Measurements from ENCODE around the gene GAS7. TPM values are rescaled to one million over a fixed set of nuclear protein-coding genes. Genes with fewer than 3 reads are reported as not detected.
A peak's percentile ranks its signal among the peaks of the same experiment; 100 is the strongest.

Gene GAS7
- total RNA-seq, 1 experiment from 2014 or later, result 12.3 TPM

GRCh38 chr17:10215286-10215685, 16.9 kb upstream of the GAS7 start (continued):
- TF ChIP-seq AR (CRISPR knock-in tag; IDR thresholded peaks at IDR 0.05), result no peak
- no peak for TF ChIP-seq CBFB (CRISPR knock-in tag; IDR thresholded peaks at IDR 0.05; ENCODE audit: low read depth)
- TF ChIP-seq, protein P1, sequence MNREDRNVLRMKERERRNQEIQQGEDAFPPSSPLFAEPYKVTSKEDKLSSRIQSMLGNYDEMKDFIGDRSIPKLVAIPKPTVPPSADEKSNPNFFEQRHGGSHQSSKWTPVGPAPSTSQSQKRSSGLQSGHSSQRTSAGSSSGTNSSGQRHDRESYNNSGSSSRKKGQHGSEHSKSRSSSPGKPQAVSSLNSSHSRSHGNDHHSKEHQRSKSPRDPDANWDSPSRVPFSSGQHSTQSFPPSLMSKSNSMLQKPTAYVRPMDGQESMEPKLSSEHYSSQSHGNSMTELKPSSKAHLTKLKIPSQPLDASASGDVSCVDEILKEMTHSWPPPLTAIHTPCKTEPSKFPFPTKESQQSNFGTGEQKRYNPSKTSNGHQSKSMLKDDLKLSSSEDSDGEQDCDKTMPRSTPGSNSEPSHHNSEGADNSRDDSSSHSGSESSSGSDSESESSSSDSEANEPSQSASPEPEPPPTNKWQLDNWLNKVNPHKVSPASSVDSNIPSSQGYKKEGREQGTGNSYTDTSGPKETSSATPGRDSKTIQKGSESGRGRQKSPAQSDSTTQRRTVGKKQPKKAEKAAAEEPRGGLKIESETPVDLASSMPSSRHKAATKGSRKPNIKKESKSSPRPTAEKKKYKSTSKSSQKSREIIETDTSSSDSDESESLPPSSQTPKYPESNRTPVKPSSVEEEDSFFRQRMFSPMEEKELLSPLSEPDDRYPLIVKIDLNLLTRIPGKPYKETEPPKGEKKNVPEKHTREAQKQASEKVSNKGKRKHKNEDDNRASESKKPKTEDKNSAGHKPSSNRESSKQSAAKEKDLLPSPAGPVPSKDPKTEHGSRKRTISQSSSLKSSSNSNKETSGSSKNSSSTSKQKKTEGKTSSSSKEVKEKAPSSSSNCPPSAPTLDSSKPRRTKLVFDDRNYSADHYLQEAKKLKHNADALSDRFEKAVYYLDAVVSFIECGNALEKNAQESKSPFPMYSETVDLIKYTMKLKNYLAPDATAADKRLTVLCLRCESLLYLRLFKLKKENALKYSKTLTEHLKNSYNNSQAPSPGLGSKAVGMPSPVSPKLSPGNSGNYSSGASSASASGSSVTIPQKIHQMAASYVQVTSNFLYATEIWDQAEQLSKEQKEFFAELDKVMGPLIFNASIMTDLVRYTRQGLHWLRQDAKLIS (CRISPR knock-in tag; IDR thresholded peaks at IDR 0.05; ENCODE audit: borderline replicate concordance), result no peak
- TF ChIP-seq, protein P2, sequence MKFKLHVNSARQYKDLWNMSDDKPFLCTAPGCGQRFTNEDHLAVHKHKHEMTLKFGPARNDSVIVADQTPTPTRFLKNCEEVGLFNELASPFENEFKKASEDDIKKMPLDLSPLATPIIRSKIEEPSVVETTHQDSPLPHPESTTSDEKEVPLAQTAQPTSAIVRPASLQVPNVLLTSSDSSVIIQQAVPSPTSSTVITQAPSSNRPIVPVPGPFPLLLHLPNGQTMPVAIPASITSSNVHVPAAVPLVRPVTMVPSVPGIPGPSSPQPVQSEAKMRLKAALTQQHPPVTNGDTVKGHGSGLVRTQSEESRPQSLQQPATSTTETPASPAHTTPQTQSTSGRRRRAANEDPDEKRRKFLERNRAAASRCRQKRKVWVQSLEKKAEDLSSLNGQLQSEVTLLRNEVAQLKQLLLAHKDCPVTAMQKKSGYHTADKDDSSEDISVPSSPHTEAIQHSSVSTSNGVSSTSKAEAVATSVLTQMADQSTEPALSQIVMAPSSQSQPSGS (CRISPR knock-in tag; IDR thresholded peaks at IDR 0.05; ENCODE audit: borderline replicate concordance, low read depth), result no peak
- TF ChIP-seq NFATC4 (CRISPR knock-in tag; IDR thresholded peaks at IDR 0.05), result no peak
- no peak for TF ChIP-seq FOXP1 (CRISPR knock-in tag; IDR thresholded peaks at IDR 0.05; ENCODE audit: borderline replicate concordance)
- TF ChIP-seq TEAD4 (CRISPR knock-in tag; IDR thresholded peaks at IDR 0.05), result no peak
- no peak for TF ChIP-seq SP1 (CRISPR knock-in tag; conservative IDR thresholded peaks at IDR 0.05)
- TF ChIP-seq ZNF263 (CRISPR knock-in tag; IDR thresholded peaks at IDR 0.05; ENCODE audit: low read depth), result no peak

DNA sequence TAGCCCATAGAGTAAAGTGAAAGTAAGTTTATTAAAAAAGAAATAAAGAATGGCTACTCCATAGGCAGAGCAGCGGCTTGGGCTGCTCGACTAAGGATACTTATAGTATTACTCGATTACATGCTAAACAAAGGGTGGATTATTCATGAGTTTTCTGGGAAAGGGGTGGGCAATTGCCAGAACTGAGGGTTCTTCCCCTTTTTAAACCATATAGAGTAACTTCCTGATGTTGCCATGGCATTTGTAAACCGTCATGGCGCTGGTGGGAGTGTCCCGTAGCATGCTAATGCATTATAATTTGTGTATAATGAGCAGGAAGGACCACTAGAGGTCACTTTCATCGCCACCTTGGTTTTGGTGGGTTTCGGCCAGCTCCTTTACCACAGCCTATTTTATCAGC, 13.3 kb upstream of the GAS7 start:
- ATAC-seq (no peak), DNase-seq (ENCODE audit: low spot score) (no peak)
- peaks cover 42% of the 10 kb centered on the region for H3K4me1 Mint-ChIP-seq
- no peak for TF ChIP-seq ZNF232 (CRISPR knock-in tag; IDR thresholded peaks at IDR 0.05)
- CTCF ChIA-PET, result interaction anchor here (0.5 to 2.3 kb wide), 4 partner anchors 13 to 622 kb away, joined by 3 to 7 read pairs (median 3); partner anchors contain the start of gene GAS7
- H3K9me3 Mint-ChIP-seq, result peaks cover 7% of the 10 kb centered on the region; the same call in 1 of the 2 replicates
- no peak overlapping the region for H3K27ac Mint-ChIP-seq
- H3K36me3 Mint-ChIP-seq, result no peaks in the 10 kb centered on the region
- no peaks in the 10 kb centered on the region; the same call in 1 of the 2 replicates for H3K27me3 Mint-ChIP-seq (ENCODE audit: low read depth)
- H3K4me3 Mint-ChIP-seq, result no peak overlapping the region
- POLR2A ChIA-PET, result no interaction called here

DNA sequence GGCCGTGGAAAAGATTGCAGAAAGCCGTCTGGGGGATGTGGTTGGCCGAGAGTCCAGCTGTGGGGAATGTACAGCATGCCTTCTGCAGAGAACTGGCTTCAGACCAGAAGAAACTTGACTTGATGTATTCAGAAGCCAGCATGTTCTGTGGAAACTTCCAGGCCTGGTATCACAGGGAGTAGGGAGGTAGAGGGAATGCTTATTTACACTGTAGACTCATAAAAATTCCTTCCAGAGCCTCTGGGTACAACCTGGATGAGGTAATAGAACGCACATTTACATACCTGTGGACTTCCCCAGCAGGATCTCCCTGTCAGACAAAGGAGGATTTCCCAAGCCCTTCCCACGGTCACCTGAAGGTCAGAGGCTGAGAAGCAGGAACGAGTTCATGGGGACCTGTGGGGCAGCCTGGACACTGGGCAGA, 11.8 kb upstream of the GAS7 start:
- H3K4me1 Mint-ChIP-seq, result peaks cover 28% of the 10 kb centered on the region
- no peaks in the 10 kb centered on the region; the same call in 1 of the 2 replicates for H3K27me3 Mint-ChIP-seq (ENCODE audit: low read depth)
- no peak for TF ChIP-seq NR2C2 (CRISPR knock-in tag; IDR thresholded peaks at IDR 0.05)
- peak; percentile 49; the same call in 1 of the 2 replicates for TF ChIP-seq ESRRA (CRISPR knock-in tag; IDR thresholded peaks at IDR 0.05; ENCODE audit: borderline replicate concordance)
- peak overlapping the region; percentile 27; the same call in 1 of the 2 replicates for H3K27ac Mint-ChIP-seq
- no peak overlapping the region for H3K4me3 Mint-ChIP-seq
- DNase-seq (ENCODE audit: low spot score) (peak; percentile 53), ATAC-seq (peak; percentile 93)
- POLR2A ChIA-PET, result no interaction called here
- CTCF ChIA-PET, result interaction anchor here (0.6 to 2.3 kb wide), 2 partner anchors 17 to 86 kb away, joined by 3 to 7 read pairs; no protein-coding TSS in a partner anchor
- H3K9me3 Mint-ChIP-seq, result peaks cover 18% of the 10 kb centered on the region
- H3K36me3 Mint-ChIP-seq, result peaks cover 11% of the 10 kb centered on the region

Data from WTC11 (cell line).